H1 (cell line): ENCODE data around the gene SKIC8. TPM values are rescaled to one million over a fixed set of nuclear protein-coding genes. Genes with fewer than 3 reads are reported as not detected.

Source experiments
- CBX5 ChIP-seq: fragments of 300-800, 300-1000 bp; sonication (generic); IDR thresholded peaks from 2 replicates; pipeline ENCODE4 v1.7.1; 2016; ENCODE audit warnings: antibody characterized with exemption, low read length, low read depth
- CEBPB ChIP-seq: IDR thresholded peaks from 2 replicates; pipeline ENCODE4 v1.6.1; 2012; ENCODE audit warnings: low read depth, low read length
- HDAC6 ChIP-seq: IDR thresholded peaks from one replicate; pipeline ENCODE4 v1.7.1; 2012; ENCODE audit warnings: low read depth, mild to moderate bottlenecking, inconsistent platforms, low read length, moderate library complexity
- NRF1 ChIP-seq: IDR thresholded peaks from 2 replicates; pipeline ENCODE4 v1.6.1; 2011; ENCODE audit warnings: mild to moderate bottlenecking, low read depth, low read length, improper control_type of control experiment
- RXRA ChIP-seq: IDR thresholded peaks from 2 replicates; pipeline ENCODE4 v1.6.1; 2011; ENCODE audit warnings: low read depth, mild to moderate bottlenecking, low read length, moderate library complexity; ENCODE audit not compliant: insufficient read depth
- TAF1 ChIP-seq: IDR thresholded peaks from 2 replicates; pipeline ENCODE4 v1.6.1; 2011; ENCODE audit warnings: mild to moderate bottlenecking, low read depth, low read length
- TCF12 ChIP-seq: IDR thresholded peaks from 2 replicates; pipeline ENCODE4 v1.6.1; 2011; ENCODE audit warnings: low read depth, mild to moderate bottlenecking, low read length
- polyA plus RNA-seq, 7 experiments: library from polyadenylated mRNA; depleted of rRNA in 3 of 7; stranded (reverse) in 5 of 7; unstranded in 2 of 7; fragments of >200 nt in 5 of 7; fragments of 200-250 nt in 2 of 7; gene quantifications; 1 replicate in 5 of 7; 2 replicates in 1 of 7; 4 replicates in 1 of 7; pipeline versions ENCODE4 v1.2.1 to v1.2.3, GENCODE V29; 2011 to 2013; ENCODE audit warnings: missing spikeins in 2 of 7, mixed read lengths in 2 of 7
- total RNA-seq: library from RNA; stranded (reverse); fragmentation: NEBNext Ultra II Directional; extraction: Animal tissue kit (Norgen Biotek cat#: 25700); gene quantifications from 2 replicates; pipeline ENCODE4 v1.2.1, GENCODE V29; 2021

Gene SKIC8
- total and polyA plus RNA-seq, 2 of the 8 experiments (the other 6 are each of a cell fraction or from before 2014, with no cell fraction given): 44.2 to 77.7 TPM

DNA sequence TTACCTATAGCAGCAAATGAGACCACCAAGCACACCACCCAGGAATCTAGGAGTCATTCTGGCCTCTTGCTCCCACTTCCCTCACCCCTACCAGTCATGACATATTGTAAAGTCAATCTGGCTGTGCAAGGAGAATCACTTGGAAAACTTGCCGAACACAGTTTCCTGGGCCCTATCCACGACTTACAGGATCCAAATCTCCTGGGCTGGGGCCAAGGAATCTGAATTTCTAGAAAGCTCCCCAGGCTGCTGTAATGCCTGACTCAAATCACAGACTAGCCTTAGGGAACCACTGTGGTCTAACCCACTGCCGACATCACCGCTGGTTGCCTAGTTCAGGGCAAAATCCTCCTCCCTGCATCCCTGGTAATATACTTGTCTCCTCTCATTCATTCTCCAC lies 36.6 kb upstream of the SKIC8 start (continued):
- no peak for TF ChIP-seq NRF1
- TF ChIP-seq TAF1: no peak
- TF ChIP-seq TCF12: no peak
- TF ChIP-seq CEBPB: no peak
- no peak for TF ChIP-seq RXRA
- no peak for TF ChIP-seq CBX5
- no peak for TF ChIP-seq HDAC6
